Right cardiac atrium (tissue), 5 donors: Measurements from ENCODE around the gene RAB11FIP4. TPM values are rescaled to one million over a fixed set of nuclear protein-coding genes. Genes with fewer than 3 reads are reported as not detected.

ENCODE experiments used
- ATAC-seq, 2 donors: fragments of 200-7000 bp; cut with Tn5 transposase; one replicate each; pipeline versions ENCODE4 v1.8.0 to v1.9.1; 2020; ENCODE audit warnings: moderate library complexity in 2 of 2, mild to moderate bottlenecking in 1 of 2
- DNase-seq, 3 donors: peaks; one replicate each; pipeline ENCODE4 v3.0.0-alpha.2; 2020
- H3K27ac ChIP-seq: one replicate; pipeline ENCODE4 v1.5.1; 2013; ENCODE audit warnings: mild to moderate bottlenecking, low read length, control low read depth, moderate library complexity
- H3K27me3 ChIP-seq: one replicate; pipeline ENCODE4 v1.6.1; 2013; ENCODE audit not compliant: control insufficient read depth, insufficient read depth
- H3K4me1 ChIP-seq: one replicate; pipeline ENCODE4 v1.6.1; 2013; ENCODE audit warnings: low read length; ENCODE audit not compliant: control insufficient read depth, insufficient read depth
- H3K4me3 ChIP-seq: one replicate; pipeline ENCODE4 v1.5.1; 2013; ENCODE audit warnings: low read length, control low read depth
- H3K9me3 ChIP-seq: one replicate; pipeline ENCODE4 v1.6.1; 2013; ENCODE audit warnings: low read length; ENCODE audit not compliant: control insufficient read depth
- WGBS: extraction: QIAGEN DNeasy Blood & Tissue Kit; methylation state at CpG from one replicate; pipeline ENCODE4 v1.1.7; 2013; 5-methylcytosine and 5-hydroxymethylcytosine counted together
- intact Hi-C, 4 donors: fragments of 100-400 bp; cut with DNase I; formaldehyde crosslinking; loops; one replicate each; pipeline versions ENCODE4 v1.11.0 to v1.14.0; 2022 to 2023
- polyA plus RNA-seq: library from polyadenylated mRNA; stranded (reverse); fragments of 200-250 nt; gene quantifications from one replicate; pipeline ENCODE4 v1.2.3, GENCODE V29; 2013
- total RNA-seq, 4 donors: library from RNA; stranded (reverse); fragmentation: NEBNext Ultra II Directional; extraction: Animal tissue kit (Norgen Biotek cat#: 25700); gene quantifications; one replicate each; pipeline ENCODE4 v1.2.1, GENCODE V29; 2021
- donor health status: healthy with polysubstance abuse.
- donor health status: DM: no; HTN: yes; CAD: no.
- donor health status: DM: no; HTN: no; CAD: no.
- donor health status: DM: no; HTN: yes; CAD: no; lungs with severe emphysema.
- donor health status: DM: yes; HTN: yes; CAD: no.

The RAB11FIP4 gene
- total and polyA plus RNA-seq, 5 donors: 2.8 to 12.3 (median 7.7) TPM

DNA sequence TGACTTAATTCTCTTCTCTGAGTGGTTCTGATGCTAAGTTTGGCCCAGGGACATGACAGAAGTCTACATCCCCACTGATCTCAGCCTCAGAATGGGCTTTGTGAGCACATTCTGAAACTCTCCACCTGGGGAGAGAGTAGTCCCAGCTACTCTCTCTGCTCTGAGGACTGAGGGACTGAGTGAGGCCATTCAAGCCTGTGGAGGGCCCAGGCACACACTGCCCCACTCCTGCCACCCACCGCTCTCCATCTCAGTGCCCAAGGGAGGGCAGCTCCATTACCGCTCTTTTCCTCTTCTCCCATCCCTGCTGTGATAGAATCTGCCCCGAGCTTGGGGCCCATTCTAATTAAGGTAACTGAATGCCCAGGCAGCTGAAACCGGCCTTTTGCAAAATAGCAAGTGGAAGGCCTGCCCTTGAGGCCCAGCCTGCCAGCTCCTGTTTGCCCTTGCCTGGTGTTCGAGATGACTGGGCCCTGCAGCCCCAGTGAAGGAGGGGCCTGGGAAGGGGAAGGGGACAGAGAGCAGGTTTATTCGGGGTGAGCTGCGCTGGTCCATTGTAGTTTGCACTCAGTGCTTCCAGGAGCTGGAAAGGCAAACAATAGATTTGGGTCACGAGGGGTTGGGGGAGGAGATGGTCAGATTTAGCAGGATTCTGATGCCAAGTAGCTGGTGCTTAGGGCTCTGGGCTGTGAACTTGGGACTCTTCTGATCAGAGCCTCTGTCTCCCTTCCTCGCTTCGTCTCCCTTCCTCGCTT is 76.2 kb downstream of the RAB11FIP4 start:
- peak; percentile 46 to 57 for ATAC-seq
- H3K4me3 ChIP-seq: no peak overlapping the region
- WGBS: 61% methylated on average over 11 of the region's 11 CpGs
- no peaks in the 10 kb centered on the region for H3K4me1 ChIP-seq
- peak overlapping the region; percentile 69 for H3K27ac ChIP-seq
- no peaks in the 10 kb centered on the region for H3K9me3 ChIP-seq
- H3K27me3 ChIP-seq: no peaks in the 10 kb centered on the region
- intact Hi-C loops: no loop called here
- peak in 1 of 3 donors; percentile 67 for DNase-seq

DNA sequence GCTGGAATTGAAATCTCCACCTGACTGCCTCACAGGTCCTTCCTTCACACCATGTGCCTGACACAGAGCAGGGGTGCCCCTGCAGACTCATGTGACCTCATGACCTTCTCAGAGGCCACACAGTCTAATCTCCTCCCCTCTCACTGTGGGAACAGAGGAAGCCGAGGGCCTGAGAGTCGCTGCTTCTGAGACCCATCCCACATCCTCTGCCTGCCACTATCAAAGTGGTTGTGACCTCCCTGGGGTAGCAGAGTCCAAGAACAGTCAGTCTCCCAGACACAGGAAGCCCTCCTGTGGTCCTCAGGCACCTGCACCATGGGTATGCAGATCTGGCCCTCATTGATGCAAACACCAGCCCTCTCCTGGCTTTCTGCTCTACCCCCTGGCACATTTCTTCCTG is 78.5 kb downstream of the RAB11FIP4 start:
- Histone ChIP-seq H3K27ac (no peak overlapping the region), H3K27me3 (no peaks in the 10 kb centered on the region), H3K4me3 (no peak overlapping the region), H3K9me3 (no peaks in the 10 kb centered on the region), H3K4me1 (no peaks in the 10 kb centered on the region)
- 51% methylated on average over 2 of the region's 2 CpGs for WGBS
- intact Hi-C loops: no loop called here
- ATAC-seq: no peak
- no peak for DNase-seq

DNA sequence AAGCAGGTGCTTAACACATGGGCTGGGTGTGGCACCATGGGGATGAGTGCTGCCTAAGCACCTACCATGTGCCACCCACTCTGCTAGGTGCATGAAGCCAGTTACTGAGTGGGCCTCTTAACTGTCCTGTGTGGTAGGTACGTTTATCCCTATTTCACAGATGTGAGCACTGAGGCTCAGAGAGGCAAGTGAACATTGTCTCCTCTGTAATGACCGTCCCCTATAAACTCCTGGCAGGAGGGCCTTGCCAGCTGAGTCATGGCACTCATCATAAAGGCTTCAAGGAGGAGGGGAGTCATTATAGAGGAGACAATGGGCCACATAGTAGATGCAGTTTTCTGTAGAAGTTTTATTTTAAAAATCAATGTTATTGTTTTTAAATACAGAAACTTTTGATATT is 79.1 kb downstream of the RAB11FIP4 start:
- no peak overlapping the region for H3K27ac ChIP-seq
- DNase-seq (no peak), ATAC-seq (no peak)
- intact Hi-C loops: no loop called here
- H3K9me3 ChIP-seq: no peaks in the 10 kb centered on the region
- H3K4me3 ChIP-seq: no peak overlapping the region
- 87% methylated on average over 2 of the region's 2 CpGs for WGBS
- no peaks in the 10 kb centered on the region for H3K4me1 ChIP-seq
- no peaks in the 10 kb centered on the region for H3K27me3 ChIP-seq

DNA sequence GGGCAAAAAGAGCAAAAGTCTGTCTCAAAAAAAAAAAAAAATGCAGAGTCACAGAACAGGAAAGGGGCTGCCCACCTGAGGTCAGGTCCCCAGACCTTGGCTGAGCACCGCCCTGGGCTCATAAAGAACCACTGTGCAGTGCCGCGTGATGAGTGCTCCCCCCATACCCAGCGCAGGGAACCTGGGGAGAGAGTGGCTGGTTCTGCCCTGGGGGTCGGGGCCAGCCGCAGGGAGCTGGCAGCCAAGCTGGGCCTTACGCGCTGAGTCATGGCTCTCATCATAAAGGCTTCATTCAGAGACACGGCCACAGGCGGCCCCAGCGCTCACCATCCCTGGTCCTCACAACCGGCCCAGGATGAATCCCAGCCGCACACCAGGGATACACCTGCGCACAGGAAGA is 80.7 kb downstream of the RAB11FIP4 start:
- Histone ChIP-seq H3K27me3 (no peaks in the 10 kb centered on the region), H3K9me3 (no peaks in the 10 kb centered on the region), H3K4me1 (no peaks in the 10 kb centered on the region), H3K4me3 (no peak overlapping the region), H3K27ac (no peak overlapping the region)
- WGBS: 90% methylated on average over 14 of the region's 14 CpGs
- no peak for DNase-seq
- ATAC-seq: no peak
- intact Hi-C loops: no loop called here

DNA sequence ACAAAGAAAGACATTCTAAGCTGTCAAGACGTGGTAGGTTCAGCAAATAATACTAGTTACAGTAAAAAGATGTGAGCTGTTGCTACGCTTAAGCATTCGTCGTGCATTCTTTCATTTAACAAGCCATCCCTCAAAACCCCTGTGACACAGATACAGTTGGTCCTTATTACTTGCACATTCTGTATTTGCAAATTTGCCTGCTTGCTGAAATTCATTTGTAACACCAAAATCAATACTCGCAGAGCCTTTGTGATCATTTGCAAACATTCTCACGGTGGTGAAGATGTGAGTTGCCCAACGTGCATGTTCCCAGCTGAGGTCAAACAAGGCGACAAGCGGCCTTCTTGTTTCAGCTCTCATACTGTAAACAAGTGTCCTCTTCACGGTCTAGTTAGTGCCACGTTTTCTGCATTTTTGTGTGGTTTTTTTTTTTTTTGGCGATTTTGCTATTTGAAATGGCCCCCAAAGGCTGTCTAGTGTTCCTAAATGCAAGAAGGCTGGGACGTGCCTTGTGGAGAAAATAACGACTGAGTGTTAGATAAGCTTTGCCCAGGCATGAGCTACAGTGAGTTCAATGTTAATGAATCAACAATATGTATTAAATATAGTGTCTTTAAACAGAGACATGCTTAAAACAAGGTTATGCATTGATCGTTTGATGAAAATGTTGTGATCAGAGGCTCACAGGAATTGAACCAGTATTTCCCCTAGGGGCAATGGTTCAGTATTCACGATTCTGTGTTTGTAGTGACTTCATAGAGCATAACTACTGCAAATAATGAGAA is 84.1 kb downstream of the RAB11FIP4 start:
- ATAC-seq (no peak), DNase-seq (no peak)
- no peak overlapping the region for H3K4me3 ChIP-seq
- H3K27me3 ChIP-seq: no peaks in the 10 kb centered on the region
- 74% methylated on average over 16 of the region's 16 CpGs for WGBS
- H3K9me3 ChIP-seq: no peaks in the 10 kb centered on the region
- H3K27ac ChIP-seq: no peak overlapping the region
- H3K4me1 ChIP-seq: no peaks in the 10 kb centered on the region
- intact Hi-C loops: no loop called here

DNA sequence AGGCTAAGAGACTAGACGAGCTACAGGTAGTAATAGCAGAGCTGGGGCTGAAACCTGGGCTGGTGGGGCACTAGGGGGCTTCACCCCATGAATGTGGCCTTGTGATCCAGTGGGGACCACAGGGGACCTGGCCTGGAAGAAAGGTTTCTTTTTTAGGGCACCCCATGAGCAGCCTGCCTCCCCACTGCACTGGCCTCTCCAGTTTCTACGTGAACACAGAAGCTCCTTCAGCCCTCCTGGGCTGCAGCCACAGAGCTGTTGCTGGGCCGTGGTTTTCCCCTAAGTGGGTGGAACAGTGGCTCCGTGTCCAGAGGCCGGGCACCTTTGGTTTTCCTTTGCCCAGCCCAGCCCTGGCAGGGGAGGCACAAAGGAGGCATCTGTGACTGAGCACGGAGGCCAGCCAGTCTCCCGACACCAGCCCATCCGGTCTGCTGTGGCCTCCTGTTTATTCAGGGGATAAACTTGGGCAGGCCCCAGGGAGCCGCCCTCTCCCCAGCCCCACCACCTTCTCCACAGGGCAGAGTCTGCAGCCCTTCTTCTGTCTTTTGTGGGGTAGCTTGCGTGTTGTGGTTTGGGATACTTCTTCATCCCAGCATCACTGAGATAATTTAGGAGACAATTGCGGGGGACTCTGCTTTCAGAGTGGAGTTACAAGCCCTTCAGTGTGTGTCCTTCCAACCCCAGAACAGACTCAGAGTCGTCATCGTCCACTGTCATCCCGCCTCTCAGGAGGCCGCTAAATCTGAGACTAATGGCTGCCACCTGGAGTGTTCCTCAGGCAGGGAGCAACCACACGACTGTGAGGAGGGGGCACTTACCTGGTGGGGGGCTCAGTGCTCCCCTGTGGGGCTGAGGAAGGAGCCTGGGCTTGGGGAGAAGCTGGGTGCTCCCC is 85.3 kb downstream of the RAB11FIP4 start:
- Histone ChIP-seq H3K27ac (no peak overlapping the region), H3K27me3 (no peaks in the 10 kb centered on the region), H3K4me3 (no peak overlapping the region), H3K4me1 (no peaks in the 10 kb centered on the region), H3K9me3 (no peaks in the 10 kb centered on the region)
- intact Hi-C loops: no loop called here
- ATAC-seq (no peak), DNase-seq (no peak)
- 64% methylated on average over 16 of the region's 16 CpGs for WGBS

DNA sequence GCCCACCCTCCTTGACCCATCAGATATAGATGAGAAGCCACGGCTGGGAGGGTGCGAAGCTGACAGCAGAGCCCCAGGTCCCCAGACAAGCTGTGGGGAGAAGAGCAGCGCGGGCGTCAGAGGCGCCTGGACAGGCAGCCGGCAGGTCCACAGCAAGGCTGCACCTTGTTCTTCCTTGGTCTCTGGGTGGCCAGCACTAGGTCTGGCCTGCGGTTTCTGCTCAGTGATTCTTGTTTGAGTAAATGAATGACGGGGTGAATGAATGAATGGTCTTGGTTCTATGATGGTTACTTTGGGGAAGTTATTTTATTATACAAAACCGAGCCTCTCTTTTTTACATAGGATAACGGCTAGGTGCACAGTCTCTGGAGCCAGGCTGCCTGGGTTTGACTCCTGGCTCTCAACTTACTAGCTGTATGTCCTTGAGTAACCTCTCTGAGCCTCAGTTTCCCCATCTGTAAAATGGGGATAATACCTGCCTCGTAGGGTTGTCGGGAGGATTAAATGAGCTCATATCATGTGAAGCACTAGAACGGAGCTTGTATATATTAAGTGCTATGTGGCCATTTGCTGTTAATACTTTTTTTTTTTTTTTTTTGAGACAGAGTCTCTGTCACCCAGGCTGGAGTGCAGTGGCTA is 86.1 kb downstream of the RAB11FIP4 start:
- intact Hi-C loops: no loop called here
- 89% methylated on average over 14 of the region's 14 CpGs for WGBS

DNA sequence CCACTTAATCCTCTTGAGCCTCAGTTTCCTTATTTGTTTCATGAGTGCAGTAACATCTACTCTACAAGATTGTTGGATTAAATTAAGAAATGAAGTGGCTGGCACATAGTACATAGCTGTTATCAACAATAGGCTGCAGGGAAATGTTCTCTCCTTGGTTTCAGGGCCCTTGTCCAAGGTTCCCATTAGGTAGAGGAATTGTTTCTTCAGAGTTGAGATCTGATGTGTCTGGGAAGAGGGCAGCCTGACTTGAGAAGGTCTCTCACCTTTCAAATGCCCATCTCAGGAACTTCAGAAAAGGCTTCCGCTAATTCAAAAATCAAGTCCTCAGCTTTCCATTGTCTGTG is 87.6 kb downstream of the RAB11FIP4 start:
- no peak overlapping the region for H3K27ac ChIP-seq
- 100% methylated on average over 1 of the region's 1 CpG for WGBS
- DNase-seq (no peak), ATAC-seq (no peak)
- H3K4me3 ChIP-seq: no peak overlapping the region
- no peaks in the 10 kb centered on the region for H3K9me3 ChIP-seq
- no peaks in the 10 kb centered on the region for H3K4me1 ChIP-seq
- H3K27me3 ChIP-seq: no peaks in the 10 kb centered on the region
- intact Hi-C loops: no loop called here

More for the DNA sequence above, 86.1 kb downstream of the RAB11FIP4 start:
- DNase-seq: no peak
- Histone ChIP-seq H3K9me3 (no peaks in the 10 kb centered on the region), H3K27me3 (no peaks in the 10 kb centered on the region), H3K4me3 (no peak overlapping the region), H3K4me1 (no peaks in the 10 kb centered on the region), H3K27ac (no peak overlapping the region)
- no peak for ATAC-seq

DNA sequence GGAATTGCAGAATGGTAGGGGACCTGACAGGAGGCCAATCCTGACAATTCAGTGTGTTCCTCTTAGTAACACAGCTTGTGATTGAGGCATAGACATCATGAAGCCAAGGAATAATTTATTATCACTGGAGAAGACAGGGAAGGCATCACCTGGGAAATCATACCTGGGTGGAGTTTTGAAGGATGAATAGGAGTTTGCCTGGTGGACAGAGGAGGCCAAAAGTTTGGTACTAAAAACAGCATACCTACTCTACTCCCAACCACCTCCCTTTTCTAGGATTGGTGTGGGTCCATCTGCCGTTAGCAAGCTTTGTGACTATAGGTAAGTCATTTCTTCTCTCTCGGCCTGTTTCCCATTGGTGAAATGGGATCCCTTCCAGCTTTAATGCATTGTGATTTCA is 88.0 kb downstream of the RAB11FIP4 start:
- no peaks in the 10 kb centered on the region for H3K9me3 ChIP-seq
- DNase-seq (no peak), ATAC-seq (no peak)
- no peak overlapping the region for H3K4me3 ChIP-seq
- 94% methylated on average over 2 of the region's 2 CpGs for WGBS
- no peak overlapping the region for H3K27ac ChIP-seq
- no peaks in the 10 kb centered on the region for H3K27me3 ChIP-seq
- no peaks in the 10 kb centered on the region for H3K4me1 ChIP-seq
- intact Hi-C loops: no loop called here

DNA sequence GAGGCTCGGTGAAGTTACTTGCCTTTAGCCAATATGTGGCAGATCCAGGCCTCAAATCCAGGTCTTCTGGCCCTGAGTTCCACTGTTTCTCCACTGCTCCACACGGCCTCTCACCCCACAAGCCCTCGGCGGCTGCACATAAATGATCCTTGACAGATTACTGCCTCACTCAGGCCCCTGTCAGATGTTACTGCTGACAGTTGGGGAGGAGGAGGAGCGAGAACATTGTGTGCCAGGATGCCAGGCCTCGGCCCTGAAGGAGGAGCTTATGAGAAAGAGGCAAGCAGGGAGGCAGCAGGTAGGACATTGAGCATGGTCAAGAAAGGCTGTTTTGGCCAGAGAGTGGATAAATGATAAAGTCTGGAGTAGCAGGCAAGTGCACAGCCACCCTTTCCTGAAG is 88.6 kb downstream of the RAB11FIP4 start:
- no peak overlapping the region for H3K27ac ChIP-seq
- H3K4me3 ChIP-seq: no peak overlapping the region
- peak in 1 of 2 donors; percentile 20 for ATAC-seq
- DNase-seq: no peak
- WGBS: 61% methylated on average over 6 of the region's 6 CpGs
- H3K4me1 ChIP-seq: no peaks in the 10 kb centered on the region
- H3K9me3 ChIP-seq: no peaks in the 10 kb centered on the region
- no peaks in the 10 kb centered on the region for H3K27me3 ChIP-seq
- intact Hi-C loops: no loop called here
